AG09309 (cell line): Measurements from ENCODE around the gene SERPINB7.

ENCODE experiments used
- DNase-seq: peaks from one replicate; pipeline ENCODE4 v3.0.0-alpha.2; 2010; ENCODE audit warnings: low read depth
- H3K4me3 ChIP-seq: 2 replicates; pipeline ENCODE4 v1.5.1; 2011; ENCODE audit warnings: mild to moderate bottlenecking, low read depth, low read length, moderate library complexity; ENCODE audit not compliant: control insufficient read depth
- TF ChIP-seq, protein P1 (sequence below): IDR thresholded peaks from 2 replicates; pipeline ENCODE4 v1.5.1; 2011; ENCODE audit warnings: mild to moderate bottlenecking, low read depth, low read length, inconsistent platforms; ENCODE audit not compliant: insufficient read depth, control insufficient read depth; ENCODE audit errors: missing control alignments

SERPINB7 gene

GRCh38 chr18:63832470-63832869, 57.3 kb downstream of the SERPINB7 start:
- H3K4me3 ChIP-seq = no peak overlapping the region
- DNase-seq = peak; percentile 89
- TF ChIP-seq, protein P1, sequence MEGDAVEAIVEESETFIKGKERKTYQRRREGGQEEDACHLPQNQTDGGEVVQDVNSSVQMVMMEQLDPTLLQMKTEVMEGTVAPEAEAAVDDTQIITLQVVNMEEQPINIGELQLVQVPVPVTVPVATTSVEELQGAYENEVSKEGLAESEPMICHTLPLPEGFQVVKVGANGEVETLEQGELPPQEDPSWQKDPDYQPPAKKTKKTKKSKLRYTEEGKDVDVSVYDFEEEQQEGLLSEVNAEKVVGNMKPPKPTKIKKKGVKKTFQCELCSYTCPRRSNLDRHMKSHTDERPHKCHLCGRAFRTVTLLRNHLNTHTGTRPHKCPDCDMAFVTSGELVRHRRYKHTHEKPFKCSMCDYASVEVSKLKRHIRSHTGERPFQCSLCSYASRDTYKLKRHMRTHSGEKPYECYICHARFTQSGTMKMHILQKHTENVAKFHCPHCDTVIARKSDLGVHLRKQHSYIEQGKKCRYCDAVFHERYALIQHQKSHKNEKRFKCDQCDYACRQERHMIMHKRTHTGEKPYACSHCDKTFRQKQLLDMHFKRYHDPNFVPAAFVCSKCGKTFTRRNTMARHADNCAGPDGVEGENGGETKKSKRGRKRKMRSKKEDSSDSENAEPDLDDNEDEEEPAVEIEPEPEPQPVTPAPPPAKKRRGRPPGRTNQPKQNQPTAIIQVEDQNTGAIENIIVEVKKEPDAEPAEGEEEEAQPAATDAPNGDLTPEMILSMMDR = no peak

DNA sequence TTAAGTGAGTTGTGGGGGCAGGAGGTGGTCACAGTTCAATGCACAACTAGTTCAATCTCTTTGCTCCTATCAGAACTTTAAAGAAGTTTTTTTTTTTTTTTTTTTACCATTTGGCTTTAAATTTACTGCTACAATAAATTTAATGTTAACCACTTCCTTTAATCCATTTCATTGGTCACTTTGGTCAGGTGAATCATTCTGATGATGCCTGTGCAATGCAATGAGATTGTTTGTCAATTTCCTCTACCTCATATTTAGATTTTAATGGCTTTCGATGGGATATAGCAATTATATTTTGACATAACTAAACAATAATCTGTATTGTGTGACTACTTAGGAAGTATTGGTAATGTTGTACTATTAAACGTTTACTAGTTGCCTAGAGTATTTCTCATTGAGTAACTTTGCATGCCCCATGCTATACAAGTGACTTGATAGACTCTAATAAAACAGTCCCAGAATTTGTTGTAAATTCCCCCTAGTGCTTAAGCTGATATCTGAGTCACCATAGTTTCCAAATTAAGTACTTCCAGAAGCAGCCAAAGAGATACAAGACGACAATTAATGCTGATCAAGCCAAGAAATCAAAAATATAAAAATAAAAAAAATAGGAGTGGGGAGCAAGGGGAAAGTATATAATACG, 59.4 kb downstream of the SERPINB7 start:
- TF ChIP-seq, protein P1 = no peak
- peak; percentile 56 for DNase-seq
- no peak overlapping the region for H3K4me3 ChIP-seq

DNA sequence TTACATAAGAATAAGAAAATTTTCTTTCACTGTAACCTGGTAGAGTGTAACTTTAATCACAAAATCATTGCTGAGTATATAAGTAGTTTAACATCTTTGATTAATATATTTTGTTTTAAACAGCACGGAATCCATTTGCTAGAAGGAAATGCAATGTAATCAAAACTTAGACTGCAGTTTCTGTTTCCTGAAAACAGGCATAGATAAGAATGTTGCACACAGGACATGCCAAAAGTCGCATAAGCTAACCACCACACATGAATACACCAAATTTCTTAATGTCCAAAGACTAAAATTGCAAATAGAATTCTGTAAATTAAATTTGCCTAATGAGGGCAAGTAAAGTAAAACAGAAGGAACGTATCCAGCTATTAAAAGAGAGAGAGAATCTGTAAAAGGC, 61.2 kb downstream of the SERPINB7 start:
- H3K4me3 ChIP-seq = no peak overlapping the region
- DNase-seq = no peak

DNA sequence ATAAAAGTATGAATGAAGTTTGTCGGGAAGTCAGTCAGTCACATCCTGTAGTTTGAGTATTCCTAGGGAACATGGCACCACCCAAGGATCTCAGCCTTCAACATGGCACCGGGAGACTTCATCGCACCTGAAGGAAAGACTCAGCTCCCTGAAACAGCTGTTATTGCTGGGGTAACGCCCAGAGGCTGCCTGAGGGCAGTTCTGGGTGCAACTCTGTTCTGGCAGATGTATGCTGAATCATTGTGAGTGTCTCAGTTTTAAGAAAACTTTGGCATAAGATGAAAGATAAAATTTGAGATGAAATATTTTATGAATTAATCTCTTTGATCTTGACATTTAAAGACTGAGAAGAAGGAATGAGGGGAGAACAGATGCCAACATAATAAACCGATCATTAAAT, 62.4 kb downstream of the SERPINB7 start:
- no peak for DNase-seq
- no peak overlapping the region for H3K4me3 ChIP-seq
- TF ChIP-seq, protein P1 = no peak

More for the DNA sequence above, 61.2 kb downstream of the SERPINB7 start:
- TF ChIP-seq, protein P1 = no peak

DNA sequence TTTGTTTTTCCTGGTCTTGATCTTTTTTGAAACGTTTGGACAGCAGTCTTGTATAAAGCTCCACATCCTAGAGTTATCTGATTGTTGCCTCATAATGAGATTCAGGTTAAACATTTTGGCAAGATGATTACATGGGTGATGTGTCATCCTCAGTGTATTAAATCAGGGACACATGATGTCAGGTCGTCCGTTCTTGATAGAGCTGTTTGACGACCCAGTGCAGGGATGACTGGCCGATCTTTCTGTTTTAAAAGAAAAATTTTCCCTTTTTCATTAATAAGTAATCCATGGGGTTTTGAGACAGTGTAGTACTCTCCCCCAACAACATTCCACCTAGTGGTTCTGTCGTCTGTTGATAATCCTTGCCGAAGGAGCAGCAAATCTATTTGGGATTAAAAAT, 67.8 kb downstream of the SERPINB7 start:
- no peak for DNase-seq
- TF ChIP-seq, protein P1 = no peak
- H3K4me3 ChIP-seq = no peak overlapping the region

DNA sequence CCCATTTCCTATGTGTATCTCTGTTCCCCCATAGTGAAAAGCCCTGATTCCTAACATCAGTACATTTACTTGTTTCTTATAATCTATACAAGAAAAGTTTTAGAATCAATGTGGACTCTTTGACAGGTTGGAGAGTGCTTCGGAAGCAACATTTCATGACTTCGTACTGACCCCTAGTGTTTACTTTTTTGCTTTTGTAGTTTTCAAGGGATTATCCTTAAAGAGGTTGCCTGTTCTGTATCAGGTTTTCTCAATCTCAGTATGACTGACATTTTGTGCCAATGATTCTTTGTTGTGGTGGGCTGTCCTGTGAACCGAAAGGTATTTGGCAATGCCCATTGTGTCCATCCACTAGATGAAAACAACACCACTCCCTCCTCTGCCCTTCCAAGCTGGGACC, 69.0 kb downstream of the SERPINB7 start:
- H3K4me3 ChIP-seq = no peak overlapping the region
- TF ChIP-seq, protein P1 = peak; percentile 56
- no peak for DNase-seq
